GM18868 (cell line): ENCODE results near the gene ANKRD53.

Source experiments
- ATAC-seq: cut with Tn5 transposase; IDR thresholded peaks from one replicate; pipeline ENCODE4 v1.9.1; 2021; ENCODE audit warnings: mild to moderate bottlenecking, moderate library complexity; ENCODE audit not compliant: unreplicated experiment

ANKRD53 gene

DNA sequence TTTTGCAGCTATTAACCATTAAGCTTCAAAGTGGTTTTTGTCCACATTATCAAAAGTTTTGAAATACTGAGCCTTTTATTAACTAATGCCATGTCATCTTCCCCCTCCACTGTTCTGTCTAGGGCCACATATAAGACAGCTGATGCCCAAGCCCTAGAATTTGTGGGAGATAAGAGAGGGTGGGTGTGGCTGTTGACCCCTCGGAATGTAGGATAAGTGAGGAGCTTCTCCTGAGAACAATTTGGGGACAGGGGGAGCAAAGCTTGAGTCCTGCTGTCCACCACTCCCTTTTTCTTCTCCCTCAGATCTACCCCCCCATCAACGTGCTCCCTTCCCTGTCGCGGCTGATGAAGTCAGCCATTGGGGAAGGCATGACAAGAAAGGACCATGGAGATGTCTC is 14.3 kb upstream of the ANKRD53 start:
- no peak for ATAC-seq

DNA sequence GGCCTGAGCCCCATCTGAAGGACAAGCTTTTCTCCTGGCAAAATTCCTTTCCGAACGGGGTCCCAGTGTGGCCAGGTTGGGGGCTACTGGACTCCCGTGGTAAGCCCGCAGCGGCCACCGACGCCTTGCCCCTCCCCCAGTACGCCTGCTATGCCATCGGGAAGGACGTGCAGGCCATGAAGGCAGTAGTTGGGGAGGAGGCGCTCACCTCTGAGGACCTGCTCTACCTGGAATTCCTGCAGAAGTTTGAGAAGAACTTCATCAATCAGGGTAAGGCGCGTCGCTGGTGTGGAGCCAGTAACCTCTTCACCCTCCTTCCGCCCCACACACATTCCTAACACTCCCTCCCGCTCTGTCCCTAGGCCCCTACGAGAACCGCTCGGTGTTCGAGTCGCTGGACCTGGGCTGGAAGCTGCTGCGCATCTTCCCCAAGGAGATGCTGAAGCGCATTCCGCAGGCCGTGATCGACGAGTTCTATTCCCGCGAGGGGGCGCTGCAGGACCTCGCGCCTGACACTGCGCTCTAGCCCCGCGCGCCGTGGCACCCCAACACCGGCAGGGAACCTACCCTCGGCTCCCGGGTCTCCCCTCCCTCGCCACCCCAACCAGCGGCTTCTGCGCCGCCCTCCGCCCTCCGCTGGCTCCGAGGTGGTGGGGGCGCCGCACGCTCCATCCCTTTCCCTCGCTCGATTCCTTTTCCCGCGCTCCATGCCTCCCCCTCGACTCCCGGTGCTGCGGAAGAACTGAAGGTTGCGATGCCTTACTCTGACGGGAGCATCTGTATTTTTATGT is 13.6 kb upstream of the ANKRD53 start:
- ATAC-seq, result peak; percentile 92

GRCh38 chr2:70965506-70965905 is 12.9 kb upstream of the ANKRD53 start:
- ATAC-seq, result no peak

- no peak for ATAC-seq
These were observed 11.7 kb upstream of the ANKRD53 start for GRCh38 chr2:70966681-70967080.

DNA sequence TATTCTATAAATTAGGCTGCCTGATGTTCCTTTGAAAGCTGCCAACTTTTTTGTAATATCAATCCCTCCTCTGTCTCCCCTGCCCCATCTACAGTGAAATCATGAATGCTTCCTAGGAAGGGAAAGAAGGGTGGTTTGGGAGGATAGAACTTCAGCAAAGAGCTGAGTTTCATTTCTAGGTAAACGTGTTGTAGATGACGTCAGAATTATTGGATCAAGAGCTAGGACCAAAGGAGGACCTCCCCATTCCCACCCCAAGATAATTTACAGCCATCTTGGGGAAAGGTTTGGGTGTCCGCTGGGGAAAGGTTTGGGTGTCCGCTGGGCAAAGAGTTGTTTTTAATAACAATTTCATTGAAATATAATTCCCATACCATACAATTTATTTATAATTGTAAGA is 11.2 kb upstream of the ANKRD53 start:
- no peak for ATAC-seq

DNA sequence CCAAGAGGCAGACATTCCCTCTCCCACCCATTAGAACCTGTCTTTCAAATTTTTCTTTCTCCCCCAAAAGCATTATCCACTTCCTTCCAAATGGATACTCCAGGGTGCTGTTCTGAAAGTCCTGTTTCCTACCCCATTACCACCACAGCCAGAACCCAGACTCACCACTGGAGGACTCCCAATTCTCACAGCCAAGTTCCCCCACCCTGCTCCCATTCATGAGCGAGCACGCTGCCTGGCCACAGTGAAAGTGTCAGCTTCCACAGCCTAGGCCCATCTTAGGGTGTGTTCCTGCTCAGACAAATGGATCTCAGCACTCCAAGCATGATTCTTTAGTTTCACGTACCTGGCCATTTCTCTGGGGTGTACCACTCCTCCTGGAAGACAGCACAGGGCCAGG is 3.8 kb upstream of the ANKRD53 start:
- no peak for ATAC-seq

GRCh38 chr2:70975237-70975636 is 3.2 kb upstream of the ANKRD53 start:
- ATAC-seq, result no peak

- ATAC-seq, result no peak
These were observed 725 bp upstream of the ANKRD53 start for GRCh38 chr2:70977605-70978205.

DNA sequence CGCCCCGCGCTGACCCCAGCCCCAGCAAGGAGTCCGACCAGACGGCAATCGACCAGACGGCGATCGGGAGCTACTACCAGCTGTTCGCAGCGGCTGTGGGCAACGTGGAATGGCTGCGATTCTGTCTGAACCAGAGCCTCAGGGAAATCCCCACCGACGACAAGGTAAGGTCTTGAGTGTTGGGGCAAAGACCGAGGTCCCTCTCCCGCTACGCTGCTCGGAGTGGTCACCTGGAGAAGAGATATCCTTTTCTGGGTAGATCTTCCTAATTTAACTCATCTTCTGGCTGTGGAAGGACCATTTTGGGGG is 704 bp downstream of the ANKRD53 start:
- ATAC-seq, result no peak

- ATAC-seq, result no peak
These were observed 1.2 kb downstream of the ANKRD53 start for GRCh38 chr2:70979626-70980025.

GRCh38 chr2:70981421-70981820 is 3.0 kb downstream of the ANKRD53 start:
- no peak for ATAC-seq

- no peak for ATAC-seq
These were observed 3.7 kb downstream of the ANKRD53 start for GRCh38 chr2:70981866-70982810.

- no peak for ATAC-seq
These were observed 4.5 kb downstream of the ANKRD53 start for GRCh38 chr2:70982971-70983370.

GRCh38 chr2:70983506-70984227 is 5.2 kb downstream of the ANKRD53 start:
- no peak for ATAC-seq

GRCh38 chr2:70984228-70984575 is 5.8 kb downstream of the ANKRD53 start:
- ATAC-seq, result no peak

DNA sequence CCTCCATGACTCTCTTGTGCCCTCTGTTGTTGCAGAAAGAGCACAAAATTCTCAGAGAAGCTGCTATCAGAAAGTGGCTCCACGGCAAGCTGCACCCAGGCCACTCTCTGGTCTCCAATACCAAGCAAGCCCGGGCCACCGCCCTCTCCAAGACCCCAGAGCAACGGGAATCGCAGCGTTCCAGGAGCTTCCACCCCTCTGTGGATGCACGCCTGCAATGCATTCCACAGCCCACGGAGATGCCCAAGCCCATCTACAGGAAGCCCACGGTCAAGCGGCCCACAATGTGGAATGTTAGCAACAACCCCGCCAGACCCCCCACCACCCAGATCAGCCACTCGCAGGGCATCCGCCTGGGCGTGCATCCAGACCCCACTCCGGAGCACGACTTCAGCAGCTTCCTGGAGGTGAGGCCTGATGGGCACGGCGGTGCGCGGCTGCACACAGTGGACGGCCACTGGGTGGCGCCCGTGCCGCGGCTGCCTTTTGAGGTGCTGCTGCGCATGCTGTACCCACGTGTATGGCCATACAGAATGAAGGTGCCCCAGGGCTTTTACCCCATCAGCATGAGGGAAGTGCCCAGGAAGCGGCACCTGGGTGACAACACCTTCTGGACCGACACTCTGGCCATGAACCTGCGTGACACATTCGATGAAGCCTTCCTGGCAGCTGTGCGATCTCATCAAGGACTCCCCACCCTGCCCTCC is 6.3 kb downstream of the ANKRD53 start:
- ATAC-seq, result peak; percentile 97

DNA sequence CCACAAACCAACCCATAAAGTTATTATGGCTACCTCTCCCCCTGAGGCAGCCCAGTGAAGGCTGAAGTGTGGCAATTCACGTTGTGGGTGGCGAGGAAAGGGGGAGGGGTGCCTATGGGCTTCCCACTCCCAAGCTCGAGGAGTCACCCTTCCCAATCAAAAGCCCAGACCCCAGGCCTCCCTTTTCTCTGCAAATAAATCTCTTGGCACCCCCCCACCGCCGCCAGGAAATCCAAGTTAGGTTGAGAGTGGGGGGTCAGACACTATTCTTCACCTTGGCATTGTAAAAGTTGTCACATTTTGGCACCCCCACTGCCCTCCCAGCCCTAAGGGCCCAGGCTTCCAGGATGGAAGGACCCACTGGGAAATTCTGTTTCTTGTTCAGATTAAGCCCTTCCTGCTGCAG is 6.9 kb downstream of the ANKRD53 start:
- no peak for ATAC-seq

DNA sequence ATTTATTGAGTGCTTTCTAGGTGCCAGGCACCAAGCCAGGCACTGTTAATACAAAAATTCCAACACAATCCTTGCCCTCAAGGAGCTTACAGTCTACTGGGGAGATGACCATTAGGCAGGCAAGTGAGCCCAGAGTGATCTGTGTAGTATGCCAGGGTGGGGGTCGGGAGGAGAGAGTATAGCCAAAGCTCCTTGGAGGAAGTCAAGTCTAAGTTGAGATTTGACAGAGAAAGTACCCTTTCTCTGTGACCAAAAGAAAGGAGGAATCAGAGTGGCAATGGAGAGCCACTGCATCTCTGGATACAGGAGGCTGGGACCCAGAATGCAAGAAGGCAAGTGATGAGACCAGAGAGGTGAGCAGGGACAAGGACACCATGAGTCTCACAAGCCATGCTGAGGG is 7.5 kb downstream of the ANKRD53 start:
- no peak for ATAC-seq

GRCh38 chr2:70986499-70987189 is 8.2 kb downstream of the ANKRD53 start:
- no peak for ATAC-seq

DNA sequence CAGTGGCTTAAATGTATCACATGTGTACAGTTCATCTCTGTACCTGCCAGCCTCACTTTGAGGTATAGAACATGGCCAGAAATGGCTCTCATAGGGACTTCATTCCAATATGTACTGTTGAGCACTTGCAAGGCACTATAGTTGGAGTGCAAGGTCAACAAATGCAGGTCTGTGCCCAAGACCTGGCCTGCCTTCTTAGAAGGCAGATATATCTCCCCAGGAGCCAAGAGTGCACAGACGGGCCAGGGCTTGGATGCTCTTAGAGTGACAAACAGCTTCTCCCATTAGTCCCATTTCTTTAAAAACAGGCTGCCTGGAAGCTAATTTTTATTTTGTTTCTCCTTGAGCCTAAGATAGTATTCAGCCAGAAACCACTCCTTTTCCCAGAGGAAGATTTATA is 9.0 kb downstream of the ANKRD53 start:
- no peak for ATAC-seq
